Stimulated activated CD8-positive, alpha-beta memory T cell treated with anti-CD3 and anti-CD28 coated beads, Interleukin-15, amount 100 ng/mL, for 4 hours (primary cell): ENCODE data around the gene JARID2.

Experiments
- DNase-seq, 2 donors: peaks; one replicate each; pipeline ENCODE4 v3.0.0-alpha.2; 2020; ENCODE audit warnings: low read depth in 2 of 2

Gene JARID2

DNA sequence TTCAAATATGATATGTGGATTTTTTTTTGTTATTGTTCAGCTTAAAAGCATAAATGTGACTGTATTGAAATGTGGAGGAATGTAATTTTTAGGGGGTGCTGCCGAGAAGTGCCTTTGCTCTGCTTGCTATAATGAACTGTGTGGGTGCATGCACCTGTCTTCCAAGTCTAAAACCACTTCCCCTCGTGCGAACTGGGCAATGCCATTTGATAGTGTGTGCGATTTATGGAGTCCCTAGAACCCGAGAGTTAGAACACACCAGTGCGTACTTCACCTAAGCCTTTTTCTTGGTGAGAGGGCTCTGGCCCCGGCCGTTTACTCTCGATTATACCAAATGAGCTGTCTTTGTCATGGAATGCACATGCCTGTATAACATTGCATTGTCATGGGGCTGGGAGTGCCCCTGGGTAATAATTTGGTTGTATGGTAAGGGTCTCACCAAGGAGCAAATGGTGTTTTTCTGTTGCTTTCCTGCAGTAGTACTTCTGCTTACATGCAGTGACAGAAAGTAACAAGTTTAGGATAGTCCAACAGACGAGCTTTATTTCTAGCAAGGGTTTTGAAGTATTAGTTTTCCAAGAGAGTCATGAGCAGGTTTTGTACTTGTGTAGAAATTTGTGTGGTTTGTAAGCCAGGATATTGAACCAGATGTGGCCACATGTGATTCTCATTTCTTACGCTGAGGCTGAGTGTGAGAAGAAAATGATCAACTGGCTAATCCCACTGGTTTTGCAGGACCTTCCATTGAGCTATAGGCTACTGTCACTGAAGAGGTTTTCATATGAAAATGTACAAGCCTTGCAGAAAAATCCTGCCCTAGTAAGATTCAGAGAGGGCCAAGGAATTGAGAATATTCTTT, 244.6 kb downstream of the JARID2 start:
- no peak for DNase-seq

DNA sequence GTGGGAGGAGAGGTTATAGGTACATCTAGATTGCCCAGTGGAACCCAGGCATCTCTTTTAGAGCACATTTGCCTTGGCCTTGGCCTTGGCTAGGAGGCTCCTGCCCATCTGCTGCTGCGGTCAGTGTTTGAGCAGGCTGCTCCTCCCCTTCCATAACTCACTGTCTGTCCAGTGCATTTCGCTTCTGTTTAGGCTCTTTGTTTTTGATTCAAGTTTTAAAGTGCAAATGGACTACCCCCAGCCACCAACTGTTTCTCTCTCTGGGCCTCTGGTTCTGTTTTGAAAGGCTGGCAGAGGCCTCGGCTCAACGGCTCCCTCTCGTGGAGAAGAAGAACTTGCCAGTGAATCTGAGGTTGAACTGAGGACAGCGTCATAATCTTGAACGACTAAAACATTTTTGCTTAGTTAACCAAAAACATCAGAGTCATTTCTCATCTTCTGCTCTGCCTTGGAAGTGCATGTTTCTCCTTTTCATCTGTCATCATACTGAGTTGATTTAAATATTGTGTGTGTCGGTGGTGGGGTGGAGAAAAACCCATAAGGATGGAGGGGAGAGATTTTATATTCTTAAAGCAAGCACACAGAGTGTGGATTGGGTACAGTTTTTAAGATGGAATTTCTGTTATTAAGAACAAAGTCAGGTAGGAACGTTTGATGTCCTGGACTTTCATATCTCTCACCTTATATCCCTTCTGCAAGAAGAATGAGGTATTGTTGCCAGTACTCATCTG, 245.6 kb downstream of the JARID2 start:
- DNase-seq = peak; percentile 21 to 33

DNA sequence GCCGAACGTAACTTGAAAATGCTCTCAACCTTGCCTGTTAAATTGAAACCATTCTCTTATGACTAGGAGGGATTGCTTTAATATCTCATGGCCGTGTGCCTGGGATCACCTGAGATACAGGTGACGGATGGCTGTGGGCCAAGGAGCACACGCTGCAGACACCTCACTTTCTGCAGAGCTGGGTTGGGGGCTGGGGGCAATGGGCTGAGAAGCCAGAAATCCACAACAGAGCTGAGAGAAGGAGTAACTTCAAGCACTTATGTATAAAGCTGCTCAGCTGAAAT, 246.1 kb downstream of the JARID2 start:
- DNase-seq = no peak

DNA sequence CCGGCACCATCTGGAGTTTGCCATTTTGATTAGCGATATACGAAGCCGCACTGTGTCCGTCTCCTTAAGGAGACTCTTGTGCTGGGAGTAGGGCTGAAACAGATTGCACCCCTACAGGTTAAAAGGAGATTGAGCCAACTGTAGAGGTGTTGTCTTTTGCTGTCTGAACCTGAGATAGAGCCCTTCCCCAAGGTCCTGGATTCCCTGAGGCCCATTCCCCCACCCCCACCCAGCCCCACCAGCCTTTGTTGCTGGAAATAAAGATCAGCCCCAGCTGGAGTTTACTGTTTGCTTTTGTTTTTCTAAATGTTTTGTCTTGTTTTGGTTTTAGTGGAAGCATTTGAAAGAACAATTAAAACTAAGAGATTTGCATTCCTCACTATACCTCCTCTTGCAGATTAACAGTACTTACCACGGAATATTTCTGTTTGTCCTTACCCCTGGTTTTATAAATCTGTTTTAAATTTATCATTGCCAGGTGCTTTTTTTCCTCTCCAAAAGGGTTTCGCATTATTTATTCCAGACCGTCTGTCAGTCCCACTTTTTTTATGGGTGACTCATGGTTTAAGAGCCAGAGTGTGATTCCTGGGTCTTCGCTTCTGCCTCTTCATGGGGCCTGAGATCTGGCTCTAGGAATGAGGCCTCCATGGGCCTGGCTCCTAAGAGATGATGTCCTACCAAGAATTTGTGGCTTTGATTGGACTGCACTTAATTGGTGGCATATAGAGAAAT, 247.7 kb downstream of the JARID2 start:
- no peak for DNase-seq

DNA sequence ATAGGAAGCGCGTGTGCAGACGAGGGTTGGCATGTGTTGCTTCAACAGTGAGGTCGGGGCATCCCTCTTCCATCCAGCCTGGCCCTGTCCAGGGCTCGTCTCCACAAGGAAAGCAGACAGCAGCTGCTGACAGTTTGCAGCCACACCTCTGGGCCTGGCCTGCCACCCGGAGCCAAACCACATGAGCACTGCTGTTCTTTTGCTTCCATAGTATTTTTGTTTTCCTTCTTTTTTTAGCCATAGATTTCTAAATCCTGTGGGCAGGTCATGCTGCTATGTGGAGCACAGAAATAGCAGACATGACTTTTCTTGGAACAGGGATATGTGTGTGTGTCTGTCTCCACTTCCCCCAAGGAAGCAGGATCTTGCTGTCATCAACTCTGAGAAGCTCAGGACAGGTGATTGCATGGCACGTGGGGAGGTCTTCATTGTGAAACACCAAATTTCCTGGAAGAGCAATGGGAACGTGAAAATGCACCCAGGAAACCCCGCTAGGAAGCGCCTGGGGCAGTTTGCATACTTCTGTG, 249.6 kb downstream of the JARID2 start:
- DNase-seq = no peak

DNA sequence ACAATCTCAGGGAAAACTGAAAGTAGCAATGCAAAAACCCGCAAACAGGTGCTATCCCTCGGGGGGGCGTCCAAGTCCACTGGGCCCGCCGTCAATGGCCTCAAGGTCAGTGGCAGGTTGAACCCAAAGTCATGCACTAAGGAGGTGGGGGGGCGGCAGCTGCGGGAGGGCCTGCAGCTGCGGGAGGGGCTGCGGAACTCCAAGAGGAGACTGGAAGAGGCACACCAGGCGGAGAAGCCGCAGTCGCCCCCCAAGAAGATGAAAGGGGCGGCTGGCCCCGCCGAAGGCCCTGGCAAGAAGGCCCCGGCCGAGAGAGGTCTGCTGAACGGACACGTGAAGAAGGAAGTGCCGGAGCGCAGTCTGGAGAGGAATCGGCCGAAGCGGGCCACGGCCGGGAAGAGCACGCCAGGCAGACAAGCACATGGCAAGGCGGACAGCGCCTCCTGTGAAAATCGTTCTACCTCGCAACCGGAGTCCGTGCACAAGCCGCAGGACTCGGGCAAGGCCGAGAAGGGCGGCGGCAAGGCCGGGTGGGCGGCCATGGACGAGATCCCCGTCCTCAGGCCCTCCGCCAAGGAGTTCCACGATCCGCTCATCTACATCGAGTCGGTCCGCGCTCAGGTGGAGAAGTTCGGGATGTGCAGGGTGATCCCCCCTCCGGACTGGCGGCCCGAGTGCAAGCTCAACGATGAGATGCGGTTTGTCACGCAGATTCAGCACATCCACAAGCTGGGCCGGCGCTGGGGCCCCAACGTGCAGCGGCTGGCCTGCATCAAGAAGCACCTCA, 250.7 kb downstream of the JARID2 start:
- no peak for DNase-seq

DNA sequence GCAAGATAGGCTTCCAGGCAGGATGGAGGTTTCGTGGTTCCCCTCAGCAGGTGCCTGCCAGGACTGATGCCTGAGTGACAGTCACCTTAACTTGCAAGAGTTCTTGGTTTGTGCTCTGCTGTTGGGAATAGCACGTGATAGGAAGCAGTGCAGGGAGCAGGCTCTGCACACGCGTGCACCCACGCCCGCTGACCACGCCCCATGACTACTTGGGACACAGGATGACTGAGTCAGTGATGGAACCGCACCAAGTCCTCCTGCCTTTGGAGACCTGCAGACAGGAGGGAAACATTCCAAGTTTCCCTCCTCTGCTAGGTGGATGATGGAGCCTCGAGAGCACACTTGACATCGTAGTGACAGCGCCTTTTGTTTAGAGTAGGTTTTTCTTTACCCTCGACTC, 252.8 kb downstream of the JARID2 start:
- DNase-seq = no peak

DNA sequence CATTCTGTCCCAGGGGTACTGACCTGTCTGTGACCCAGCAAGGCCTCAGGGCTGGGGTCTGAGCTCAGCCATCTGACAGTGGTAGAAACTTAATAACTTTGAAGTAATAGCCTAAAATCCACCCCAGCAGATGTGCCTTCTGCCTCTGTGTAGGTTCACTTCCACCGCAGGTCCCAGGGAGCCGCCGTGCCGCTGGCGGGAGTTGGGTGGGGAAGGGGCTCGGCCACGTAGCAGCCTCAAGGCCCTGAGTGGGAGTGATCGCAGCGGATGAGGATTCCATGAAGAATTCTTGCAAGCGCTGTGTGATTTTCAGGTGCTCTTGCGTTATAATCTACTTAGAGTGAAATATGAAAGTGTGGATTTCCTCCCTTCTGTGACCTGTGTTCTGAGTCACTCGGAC, 253.3 kb downstream of the JARID2 start:
- no peak for DNase-seq

DNA sequence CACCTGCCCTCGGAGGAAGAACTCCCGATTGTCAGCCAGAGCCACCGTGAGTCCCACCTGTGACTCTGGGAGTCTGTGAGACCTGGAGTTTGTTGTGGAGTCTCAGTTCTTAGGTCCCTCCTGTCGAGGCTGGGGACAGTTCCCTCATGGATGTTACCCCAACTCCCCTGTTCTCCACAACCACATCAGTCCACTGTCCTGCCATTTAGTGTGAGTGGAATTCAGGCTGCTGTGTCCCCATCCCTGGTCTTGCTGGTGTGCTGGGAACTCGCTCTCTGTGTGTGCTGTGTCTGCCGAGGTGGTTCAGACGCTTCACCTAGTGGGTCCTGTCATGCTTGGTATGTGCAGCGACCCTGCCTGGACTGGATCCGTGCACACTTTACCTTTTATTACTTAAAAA, 253.7 kb downstream of the JARID2 start:
- DNase-seq = no peak

DNA sequence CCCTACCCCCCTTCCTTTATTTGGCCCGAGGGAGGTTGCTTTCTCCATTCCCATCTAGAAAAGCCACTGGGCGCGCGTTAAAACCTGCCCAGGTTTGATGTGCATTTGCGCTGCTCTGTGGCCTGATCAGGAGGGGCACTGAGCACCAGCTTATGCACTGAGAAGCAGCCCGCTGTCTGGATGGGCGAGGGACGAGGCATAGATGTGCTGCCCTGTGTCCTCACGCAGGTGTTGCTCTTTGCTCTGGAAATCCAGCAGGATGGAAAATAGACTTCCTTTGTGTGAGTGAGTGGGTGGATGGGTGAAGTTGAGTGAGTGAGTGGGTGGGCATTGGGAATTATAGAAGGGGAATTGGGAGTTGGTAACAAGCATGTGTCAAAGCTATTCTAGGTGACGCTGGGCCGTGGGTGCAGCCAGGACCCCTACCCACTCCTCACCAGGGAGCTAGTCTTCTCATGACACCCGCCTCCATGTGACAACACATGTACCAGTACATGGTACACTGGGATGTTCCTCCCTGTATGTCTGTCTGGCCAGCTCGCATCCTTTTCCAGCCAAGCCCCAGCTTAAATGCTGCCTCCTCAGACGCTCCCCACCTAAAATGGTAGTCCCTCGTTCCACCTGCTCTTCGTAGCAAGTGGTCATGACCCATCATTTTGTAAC, 254.3 kb downstream of the JARID2 start:
- DNase-seq = no peak

DNA sequence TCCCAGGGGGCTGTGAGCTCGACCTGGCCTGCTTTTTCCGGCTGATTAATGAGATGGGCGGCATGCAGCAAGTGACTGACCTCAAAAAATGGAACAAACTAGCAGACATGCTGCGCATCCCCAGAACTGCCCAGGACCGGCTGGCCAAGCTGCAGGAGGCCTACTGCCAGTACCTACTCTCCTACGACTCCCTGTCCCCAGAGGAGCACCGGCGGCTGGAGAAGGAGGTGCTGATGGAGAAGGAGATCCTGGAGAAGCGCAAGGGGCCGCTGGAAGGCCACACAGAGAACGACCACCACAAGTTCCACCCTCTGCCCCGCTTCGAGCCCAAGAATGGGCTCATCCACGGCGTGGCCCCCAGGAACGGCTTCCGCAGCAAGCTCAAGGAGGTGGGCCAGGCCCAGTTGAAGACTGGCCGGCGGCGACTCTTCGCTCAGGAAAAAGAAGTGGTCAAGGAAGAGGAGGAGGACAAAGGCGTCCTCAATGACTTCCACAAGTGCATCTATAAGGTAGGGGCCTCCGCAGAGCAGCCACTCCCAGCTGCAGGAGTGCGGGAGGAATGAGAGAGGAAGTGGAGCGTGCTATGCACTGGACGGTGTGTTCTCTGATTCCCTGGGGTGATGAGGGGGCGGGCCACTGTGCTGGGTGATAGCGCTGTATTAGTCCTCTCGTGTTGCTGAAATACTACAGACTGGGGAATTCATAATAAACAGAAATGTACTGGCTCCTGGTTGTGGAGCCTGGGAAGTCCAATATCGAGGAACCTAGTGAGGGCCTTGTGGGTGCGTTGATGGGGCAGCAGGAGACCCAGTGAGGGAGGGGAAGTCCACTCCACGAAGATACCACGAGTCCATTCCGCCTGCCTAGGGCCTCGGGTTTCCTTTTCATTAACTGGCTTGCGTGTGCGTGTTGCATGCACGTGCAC, 255.3 kb downstream of the JARID2 start:
- DNase-seq = no peak

DNA sequence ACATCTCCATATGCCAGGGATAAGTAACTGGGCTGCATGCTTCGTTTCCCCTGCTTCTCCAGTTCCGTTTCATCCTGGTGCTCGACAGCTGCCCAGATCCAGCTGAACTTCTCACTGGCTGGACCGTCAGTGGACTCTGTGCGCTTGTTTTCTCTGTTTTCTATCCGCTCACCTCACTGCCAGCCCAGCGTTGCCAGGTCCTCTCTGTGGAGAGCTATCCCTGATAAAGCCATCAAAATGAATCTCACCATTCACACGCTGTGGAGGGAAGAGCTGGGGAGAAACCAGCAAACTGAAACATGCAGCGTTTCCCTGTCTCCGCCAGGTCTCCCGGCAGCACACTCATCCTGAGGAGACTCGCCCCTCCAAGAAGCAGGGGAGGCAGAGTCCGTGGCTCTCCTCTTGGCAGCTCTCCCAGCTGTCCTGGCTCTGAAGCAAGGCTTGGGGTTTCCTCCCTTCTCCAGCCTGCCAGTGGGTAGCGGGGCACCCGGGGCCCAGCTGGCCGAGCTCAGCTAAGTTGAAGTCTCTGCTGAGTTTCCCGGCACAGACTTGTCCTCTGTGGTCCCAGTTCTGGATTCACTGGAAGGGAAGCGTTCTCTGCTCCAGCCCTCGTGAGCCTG, 256.1 kb downstream of the JARID2 start:
- DNase-seq = no peak

DNA sequence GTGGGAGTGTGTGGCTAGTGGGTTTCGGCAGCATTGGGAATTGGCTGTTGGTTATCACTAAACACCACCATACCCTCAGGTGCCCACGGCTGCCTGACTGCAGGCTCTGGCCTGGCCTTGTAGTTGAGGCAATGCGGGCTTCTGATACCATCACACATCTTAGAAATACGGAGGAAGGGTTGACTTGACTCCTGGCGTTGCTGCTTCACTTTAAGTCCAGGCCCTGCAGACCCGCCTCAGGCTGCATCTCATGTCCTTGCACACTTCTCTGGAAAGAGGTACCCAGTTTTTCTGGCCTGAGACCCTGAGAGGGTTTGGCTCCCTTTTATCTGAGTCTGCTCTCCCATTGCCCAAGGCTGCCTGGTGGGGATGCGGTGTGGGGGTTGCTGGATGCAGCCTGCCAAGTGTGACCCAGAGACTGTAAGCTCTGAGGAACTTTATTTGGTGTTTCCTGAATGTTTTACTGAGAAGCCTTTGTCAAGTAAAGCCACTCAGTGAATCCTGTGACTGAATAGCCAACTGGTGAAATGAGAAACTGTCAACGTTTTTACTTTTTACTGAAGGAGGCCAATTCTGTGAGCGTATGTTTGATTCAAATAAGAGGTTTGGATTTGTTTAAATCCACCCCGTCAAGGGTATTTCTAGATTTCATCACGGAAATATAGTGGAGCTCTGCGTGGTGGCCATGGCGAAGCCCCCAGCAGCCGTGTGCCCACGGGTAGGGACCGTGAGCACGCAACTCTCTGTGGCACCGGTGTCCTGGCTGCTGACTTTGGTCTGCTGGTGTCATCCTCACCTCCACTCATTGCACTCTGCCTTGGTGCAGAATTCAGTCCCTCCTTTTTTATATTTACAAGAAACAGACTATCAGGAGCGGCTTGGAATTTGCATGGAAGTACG, 256.8 kb downstream of the JARID2 start:
- DNase-seq = no peak

DNA sequence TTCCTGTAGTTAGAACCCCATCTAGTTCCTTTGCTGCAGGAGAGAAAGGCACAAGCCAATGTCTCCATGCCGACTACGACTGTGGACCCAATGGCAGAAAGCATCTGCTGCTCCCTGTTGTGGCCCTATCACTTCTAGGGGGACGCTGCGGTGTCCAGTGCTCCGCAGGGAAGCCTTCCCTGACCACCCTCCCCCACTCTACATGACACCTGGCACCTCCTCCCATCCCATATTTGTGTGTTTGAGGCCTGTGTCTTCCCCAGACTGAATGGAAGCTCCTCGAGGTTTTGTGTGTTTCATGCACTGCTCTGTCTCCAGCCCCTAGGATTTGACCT, 257.4 kb downstream of the JARID2 start:
- no peak for DNase-seq

DNA sequence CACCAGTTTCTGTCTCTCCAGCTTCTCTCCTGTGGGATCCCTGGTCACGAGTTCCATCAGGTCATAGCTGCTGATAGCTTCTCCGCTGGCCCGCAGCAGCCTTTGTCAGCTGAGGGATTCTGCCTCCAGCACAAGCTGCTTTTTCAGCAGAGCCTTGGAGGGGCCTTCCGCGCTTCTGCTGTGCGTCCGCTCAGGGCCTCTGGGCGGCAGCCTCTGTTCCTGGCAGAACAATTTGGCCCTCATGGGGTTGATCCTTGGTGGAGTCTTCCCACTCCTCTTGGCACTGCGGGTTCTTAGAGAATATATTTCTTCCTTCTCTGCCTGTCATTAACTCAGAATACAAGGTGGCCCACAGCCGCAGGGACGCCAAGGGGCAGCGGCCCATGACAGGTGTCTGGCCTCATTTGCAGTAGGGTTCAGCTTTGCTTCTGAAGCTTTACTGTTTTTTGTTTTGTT, 258.2 kb downstream of the JARID2 start:
- DNase-seq = no peak

DNA sequence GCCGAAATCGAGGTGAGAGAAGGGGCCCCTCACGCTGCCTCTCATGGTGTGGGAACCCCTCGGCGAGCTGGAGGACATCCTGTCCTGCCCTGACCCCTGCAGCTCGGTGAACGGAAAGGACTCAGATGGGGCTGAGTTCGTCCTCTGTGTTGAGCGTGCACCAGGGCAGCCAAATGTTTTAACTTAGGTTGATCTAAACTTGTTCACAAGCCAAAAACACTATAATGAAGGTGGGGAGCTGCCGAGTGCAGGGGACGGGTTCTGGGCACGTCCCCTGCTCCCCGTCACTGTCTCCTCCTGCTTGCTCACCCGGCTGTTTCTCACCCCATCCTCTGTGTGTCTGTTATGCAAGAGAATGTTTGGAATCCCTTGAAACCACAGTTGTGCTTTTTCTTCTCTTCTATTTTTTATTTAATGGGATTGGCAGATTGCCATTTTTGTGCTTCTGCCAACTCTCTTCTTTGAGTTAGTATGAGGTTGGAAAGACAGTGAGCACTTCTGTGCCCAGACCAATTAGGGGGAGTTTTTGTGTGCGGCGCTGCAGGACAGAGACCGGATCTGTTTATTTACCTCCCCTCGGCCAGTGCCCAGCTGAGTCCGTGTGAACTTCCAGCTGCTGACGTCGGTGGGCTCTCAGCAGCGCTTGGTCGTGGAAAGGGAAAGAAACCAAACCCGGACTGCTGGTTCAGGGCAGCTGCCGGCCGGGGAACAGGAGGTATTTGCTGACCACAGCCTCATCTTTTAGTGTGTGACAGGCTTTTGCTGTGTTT, 258.9 kb downstream of the JARID2 start:
- no peak for DNase-seq

DNA sequence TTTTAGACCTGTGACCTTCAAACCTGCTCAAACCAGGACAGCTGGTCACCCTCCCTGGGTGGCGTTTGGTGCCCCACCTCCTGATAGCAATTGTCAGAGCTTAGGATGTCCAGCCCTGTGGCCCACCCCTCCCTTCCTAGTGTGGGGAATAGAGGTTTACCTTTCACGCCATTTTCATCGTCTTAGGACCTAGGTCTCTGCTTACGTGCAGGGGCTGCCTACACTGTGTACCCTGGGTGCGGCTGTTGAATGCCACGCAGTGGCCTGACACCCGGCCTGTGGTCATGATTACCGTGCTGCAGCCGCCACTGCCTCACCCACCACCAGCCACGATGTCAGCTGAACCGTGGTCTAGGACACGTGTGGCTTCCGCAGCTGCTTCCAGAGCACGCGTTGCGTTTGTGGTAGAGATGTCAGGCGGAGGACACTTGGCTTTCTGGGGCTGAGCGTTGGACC, 259.6 kb downstream of the JARID2 start:
- no peak for DNase-seq

DNA sequence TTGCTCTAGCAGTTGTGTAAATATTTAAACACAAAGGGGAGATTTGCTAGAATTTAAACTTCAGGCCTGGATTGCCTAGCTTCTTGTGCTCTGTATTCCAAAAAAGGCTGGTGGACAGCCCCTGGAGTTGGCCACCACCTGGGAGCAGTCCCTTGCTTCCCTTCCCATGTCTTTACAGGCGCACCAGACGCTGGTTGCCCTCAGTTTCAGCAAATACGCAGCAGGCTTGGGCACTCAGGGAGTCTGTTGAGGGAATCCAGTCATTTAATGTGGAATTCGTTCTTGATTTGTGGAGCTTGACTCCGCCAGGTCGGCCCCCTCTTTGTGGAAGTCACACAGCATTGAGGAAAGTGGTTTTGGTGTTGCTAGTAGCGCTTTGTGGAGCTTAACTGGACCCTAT, 260.2 kb downstream of the JARID2 start:
- DNase-seq = no peak
